Measurements from ENCODE around the gene ZFP36.
A peak's percentile ranks its signal among the peaks of the same experiment; 100 is the strongest.
"Not testable (repeated sequence)": the region's sequence is repeated elsewhere in the genome, so short reads cannot be mapped to it uniquely, and the experiment has no call there.

Gene ZFP36

GRCh38 chr19:39406656-39407409 is at the start of gene ZFP36:
TSS of gene ZFP36 (plus strand) at chr19:39406847. CDS start at chr19:39406905, 58 bp downstream.
- peak within 1 kb of the TSS; percentile 97 for H3K4me3 ChIP-seq (ENCODE audit: low read depth, low read length)
- DNase-seq (ENCODE audit: low read depth): peak; percentile 63

DNA sequence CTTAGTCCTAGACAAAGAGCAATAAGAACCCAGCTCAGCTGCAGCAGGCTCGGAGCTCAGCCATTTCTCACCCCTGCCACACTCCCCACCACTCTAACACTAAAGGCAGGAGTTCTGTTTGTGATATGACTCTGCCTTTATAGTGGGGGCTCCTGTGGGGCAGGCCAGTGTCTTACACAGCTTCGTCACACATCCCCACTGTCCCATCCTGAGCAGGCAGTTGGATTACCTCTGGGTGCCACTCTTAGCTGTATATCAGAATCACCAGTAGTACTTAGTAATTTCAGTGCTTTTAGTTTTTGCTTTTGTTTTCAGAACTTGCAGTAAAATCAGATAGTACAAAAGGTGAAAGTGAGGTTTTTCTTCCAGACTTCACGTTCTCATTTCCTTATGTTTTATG is 47.6 kb upstream of the ZFP36 start:
- DNase-seq (ENCODE audit: low read depth): no peak

DNA sequence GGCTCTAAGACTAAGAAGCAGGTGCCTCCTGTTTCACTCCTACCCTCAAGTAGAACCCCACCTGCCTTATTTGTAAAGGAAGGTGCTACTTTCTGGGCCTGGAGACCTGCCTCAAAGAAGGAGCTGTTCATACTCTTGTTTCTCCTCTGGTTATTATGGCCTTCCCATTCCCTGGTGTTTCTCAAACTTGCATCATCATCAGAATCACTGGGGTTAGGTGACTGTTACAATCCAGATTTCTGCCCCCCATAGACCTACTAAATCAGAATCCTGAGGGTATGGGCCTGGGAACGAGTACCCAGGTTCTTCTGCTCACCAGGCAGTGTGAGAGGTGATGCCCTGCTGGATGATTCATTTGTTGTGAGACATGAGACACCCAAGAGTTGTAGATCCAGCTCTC is 46.0 kb upstream of the ZFP36 start:
- DNase-seq (ENCODE audit: low read depth): no peak
- H3K4me3 ChIP-seq (ENCODE audit: low read depth, low read length): no peak overlapping the region

More for the DNA sequence above, 47.6 kb upstream of the ZFP36 start:
- H3K4me3 ChIP-seq (ENCODE audit: low read depth, low read length): no peak overlapping the region

GRCh38 chr19:39362682-39363657 is 43.7 kb upstream of the ZFP36 start:
- peak; percentile 64 for DNase-seq (ENCODE audit: low read depth)
- H3K4me3 ChIP-seq (ENCODE audit: low read depth, low read length): no peak overlapping the region

- no peak overlapping the region for H3K4me3 ChIP-seq (ENCODE audit: low read depth, low read length)
- DNase-seq (ENCODE audit: low read depth): no peak
Observed at GRCh38 chr19:39363901-39364457, 42.7 kb upstream of the ZFP36 start.

DNA sequence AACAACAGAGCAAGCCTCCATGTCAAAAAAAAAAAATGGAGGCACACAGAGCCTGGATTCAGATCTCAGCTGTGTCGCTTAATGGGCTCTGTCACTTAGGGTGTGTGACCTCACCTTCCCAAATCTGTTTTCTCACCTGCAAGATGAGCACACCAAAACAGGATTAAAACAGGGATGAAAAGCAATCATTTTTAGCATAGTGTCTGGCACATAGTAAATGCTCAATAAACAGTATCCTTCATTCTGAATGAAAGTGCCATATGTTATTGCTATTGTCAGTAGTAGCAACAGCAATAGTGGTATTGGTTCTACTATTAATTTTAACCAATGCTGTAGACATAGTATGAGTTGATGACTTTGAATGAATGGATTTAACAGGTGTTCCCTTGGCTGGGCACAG is 41.1 kb upstream of the ZFP36 start:
- no peak overlapping the region for H3K4me3 ChIP-seq (ENCODE audit: low read depth, low read length)
- no peak for DNase-seq (ENCODE audit: low read depth)

DNA sequence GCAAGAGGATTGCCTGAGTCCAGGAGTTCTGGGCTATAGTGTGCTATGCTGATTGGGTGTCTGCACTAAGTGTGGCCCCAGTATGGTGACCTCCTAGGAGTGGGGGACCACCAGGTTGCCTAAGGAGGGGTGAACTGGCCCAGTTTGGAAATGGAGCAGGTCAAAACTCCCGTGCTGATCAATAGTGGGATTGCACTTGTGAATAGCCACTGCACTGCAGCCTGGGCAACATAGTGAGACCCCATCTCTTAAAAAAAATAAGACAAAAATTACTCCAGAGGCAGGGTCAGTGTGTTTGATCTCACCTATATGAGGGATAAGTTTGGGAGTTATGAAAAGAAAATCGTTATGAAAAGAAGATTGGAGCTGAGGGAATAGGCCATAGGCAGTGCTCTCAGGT is 37.4 kb upstream of the ZFP36 start:
- no peak overlapping the region for H3K4me3 ChIP-seq (ENCODE audit: low read depth, low read length)
- DNase-seq (ENCODE audit: low read depth): no peak

DNA sequence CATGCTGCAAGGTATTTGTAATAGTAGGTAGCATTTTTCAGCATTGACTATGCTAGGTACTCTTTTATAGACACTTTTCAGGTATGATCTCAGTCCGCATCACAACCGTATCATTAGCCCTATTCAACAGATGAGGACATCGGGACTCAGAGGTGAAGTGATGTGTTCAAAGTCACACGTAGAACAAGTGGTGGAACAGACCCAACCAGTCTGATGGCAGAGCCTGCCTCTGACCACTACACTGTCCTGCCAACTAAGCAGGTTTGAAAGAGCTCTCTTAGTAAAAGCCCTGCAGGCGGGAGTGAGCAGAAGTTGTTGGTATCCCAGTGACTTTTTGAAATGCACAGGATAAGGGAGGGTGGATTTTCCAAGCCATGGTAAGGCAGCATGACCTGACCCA is 35.9 kb upstream of the ZFP36 start:
- H3K4me3 ChIP-seq (ENCODE audit: low read depth, low read length): no peak overlapping the region
- no peak for DNase-seq (ENCODE audit: low read depth)

DNA sequence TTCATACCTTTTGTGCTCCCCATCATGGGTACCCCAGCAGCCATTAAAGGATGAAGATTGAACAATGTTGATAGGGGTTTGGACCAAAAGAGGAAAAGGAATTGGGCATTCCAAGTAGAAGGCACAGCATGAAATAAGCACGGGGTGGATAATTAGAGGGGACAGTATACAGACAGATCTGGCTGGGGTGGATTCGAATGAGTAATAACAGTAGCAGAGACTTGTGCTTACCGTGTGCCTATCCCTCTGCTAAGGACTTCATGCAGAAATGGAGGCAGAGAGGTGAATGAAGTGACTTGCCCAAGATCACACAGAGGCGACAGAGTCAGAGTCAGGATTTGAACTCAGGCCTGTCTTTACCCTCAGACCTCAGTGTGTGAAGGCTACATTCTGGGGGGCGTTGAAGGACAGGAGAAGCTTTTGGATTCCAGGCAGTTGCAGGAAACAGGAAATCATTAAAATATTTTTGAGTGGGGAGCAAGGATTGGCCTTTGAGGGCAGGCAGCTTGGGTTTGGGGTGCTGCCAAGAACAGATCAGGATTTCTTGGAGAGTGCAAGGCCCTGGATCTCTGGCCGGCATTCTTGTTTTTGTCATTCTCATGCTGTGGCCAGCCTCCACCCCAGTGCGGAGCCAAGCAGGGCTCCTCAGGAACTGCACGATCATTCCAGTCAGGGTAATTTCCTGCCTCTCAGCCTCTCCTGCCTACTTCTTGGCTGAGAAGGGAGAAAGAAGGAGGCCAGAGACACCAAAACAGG is 34.4 kb upstream of the ZFP36 start:
- H3K4me3 ChIP-seq (ENCODE audit: low read depth, low read length): no peak overlapping the region
- peak; percentile 77 for DNase-seq (ENCODE audit: low read depth)

DNA sequence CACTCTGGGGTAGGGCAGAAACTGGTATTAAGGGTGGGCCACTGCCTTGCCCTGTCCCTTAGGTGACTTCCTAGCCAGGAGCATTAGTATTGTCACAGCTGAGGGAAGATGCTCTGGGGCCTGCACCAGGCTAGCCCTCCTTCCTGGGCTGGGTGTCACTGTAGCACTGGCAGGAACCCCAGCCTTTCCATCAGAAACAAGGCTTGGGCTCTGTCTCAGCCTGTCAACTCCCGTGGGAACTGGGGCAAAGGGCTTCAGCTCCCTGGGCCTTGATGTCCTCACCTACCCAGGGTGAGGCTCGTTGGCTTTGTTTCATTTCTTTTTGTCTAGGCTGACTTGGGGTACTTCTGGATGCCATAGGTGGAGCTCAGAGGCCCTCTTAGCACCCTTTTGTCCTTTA is 33.7 kb upstream of the ZFP36 start:
- no peak overlapping the region for H3K4me3 ChIP-seq (ENCODE audit: low read depth, low read length)
- no peak for DNase-seq (ENCODE audit: low read depth)

GRCh38 chr19:39375929-39376328 is 30.7 kb upstream of the ZFP36 start:
- no peak overlapping the region for H3K4me3 ChIP-seq (ENCODE audit: low read depth, low read length)
- no peak for DNase-seq (ENCODE audit: low read depth)

DNA sequence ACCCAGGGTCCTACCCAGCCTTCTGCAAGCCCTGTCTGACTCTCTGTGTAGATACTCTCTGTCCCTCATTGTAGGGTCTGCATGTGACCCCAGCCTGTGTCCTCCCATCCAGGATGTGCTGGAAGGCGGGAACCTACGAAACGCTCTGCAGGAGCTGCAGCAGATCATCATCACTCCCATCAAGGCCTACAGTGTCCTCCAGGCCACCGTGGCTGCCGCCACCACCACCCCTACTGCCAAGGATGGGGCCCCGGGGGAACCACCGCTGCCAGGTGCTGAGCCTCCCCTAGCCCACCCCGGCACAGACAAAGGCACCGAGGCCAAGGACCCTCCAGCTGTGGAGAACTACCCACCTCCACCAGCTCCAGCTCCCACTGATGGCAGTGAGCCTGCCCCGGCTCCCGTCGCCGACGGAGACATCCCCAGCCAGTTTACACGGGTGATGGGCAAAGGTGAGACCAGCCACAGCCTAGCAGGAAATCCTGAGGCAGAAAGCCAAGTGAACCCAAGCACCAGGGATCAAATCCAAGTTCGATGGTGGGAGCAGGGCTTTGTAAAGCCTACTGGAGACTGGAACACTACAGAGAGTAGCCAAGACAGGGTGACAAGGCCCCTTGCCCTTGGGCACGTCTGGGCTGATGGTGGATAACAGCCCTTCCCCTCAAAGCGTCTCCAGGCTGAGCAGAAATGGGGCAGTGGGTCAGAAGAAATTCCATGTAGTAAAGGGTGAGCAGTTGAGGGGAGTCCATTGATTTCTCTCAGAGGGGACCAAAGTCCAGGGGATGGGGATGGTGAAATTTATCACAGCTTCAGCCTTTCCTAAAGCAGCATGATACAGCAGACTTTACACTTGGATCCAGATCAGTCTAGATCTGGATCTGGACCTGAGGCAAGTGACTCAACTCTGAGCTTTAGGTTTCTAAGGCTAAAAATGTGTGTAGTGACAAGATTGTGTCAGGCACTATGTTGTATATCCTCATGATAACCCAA is 29.0 kb upstream of the ZFP36 start:
- H3K4me3 ChIP-seq (ENCODE audit: low read depth, low read length): no peak overlapping the region
- no peak for DNase-seq (ENCODE audit: low read depth)

DNA sequence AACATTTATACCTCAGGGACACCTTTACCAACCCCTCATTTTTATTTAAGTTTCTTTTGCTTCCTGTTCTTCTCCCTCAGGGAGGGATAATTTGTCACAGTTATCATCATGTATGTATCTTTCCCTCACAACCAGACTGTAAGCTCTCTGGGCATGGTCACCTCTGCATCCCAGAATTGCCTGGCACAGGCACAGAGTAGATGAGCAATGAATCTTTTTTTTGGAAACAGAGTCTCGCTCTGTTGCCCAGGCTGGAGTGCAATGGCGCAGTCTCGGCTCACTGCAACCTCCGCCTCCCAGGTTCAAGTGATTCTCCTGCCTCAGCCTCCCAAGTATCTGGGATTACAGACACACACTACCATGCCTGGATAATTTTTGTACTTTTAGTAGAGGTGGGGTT is 27.3 kb upstream of the ZFP36 start:
- not testable (repeated sequence) for DNase-seq (ENCODE audit: low read depth); H3K4me3 ChIP-seq (ENCODE audit: low read depth, low read length)

- no peak overlapping the region for H3K4me3 ChIP-seq (ENCODE audit: low read depth, low read length)
Observed at GRCh38 chr19:39379865-39380396, 26.7 kb upstream of the ZFP36 start.

GRCh38 chr19:39380521-39381502 is 25.8 kb upstream of the ZFP36 start:
- DNase-seq (ENCODE audit: low read depth): no peak
- no peak overlapping the region for H3K4me3 ChIP-seq (ENCODE audit: low read depth, low read length)

More at GRCh38 chr19:39379865-39380396, 26.7 kb upstream of the ZFP36 start:
- DNase-seq (ENCODE audit: low read depth): no peak

GRCh38 chr19:39381910-39382611 is 24.6 kb upstream of the ZFP36 start:
- no peak overlapping the region for H3K4me3 ChIP-seq (ENCODE audit: low read depth, low read length)
- DNase-seq (ENCODE audit: low read depth): no peak
